Activated CD8-positive, alpha-beta memory T cell treated with anti-CD3 and anti-CD28 coated beads, Interleukin-2, amount 50 U/mL, for 24 hours (primary cell): ENCODE data around the gene POLR3B.
A peak's percentile ranks its signal among the peaks of the same experiment; 100 is the strongest.
"Not testable (repeated sequence)": the region's sequence is repeated elsewhere in the genome, so short reads cannot be mapped to it uniquely, and the experiment has no call there.

ENCODE experiments used
- DNase-seq: peaks from one replicate; pipeline ENCODE4 v3.0.0-alpha.2; 2020; ENCODE audit errors: extremely low read depth

Gene POLR3B

GRCh38 chr12:106357549-106358395, at the start of gene POLR3B:
Gene POLR3B (plus strand): TSS chr12:106357748. CDS start chr12:106357880, 132 bp downstream.
- peak; percentile 93 for DNase-seq

- no peak for DNase-seq
These were observed 49.4 kb upstream of the POLR3B start for GRCh38 chr12:106308121-106308520.

- DNase-seq: no peak
These were observed 48.9 kb upstream of the POLR3B start for GRCh38 chr12:106308611-106309010.

- DNase-seq: no peak
These were observed 47.7 kb upstream of the POLR3B start for GRCh38 chr12:106309671-106310505.

- no peak for DNase-seq
These were observed 46.9 kb upstream of the POLR3B start for GRCh38 chr12:106310687-106311086.

- no peak for DNase-seq
These were observed 46.4 kb upstream of the POLR3B start for GRCh38 chr12:106311139-106311538.

- DNase-seq: not testable (repeated sequence)
These were observed 44.1 kb upstream of the POLR3B start for GRCh38 chr12:106313413-106313812.

GRCh38 chr12:106315523-106315922, 42.0 kb upstream of the POLR3B start:
- DNase-seq: no peak

GRCh38 chr12:106317406-106318082, 40.0 kb upstream of the POLR3B start:
- no peak for DNase-seq

- no peak for DNase-seq
These were observed 36.3 kb upstream of the POLR3B start for GRCh38 chr12:106321139-106321850.

GRCh38 chr12:106323537-106323936, 34.0 kb upstream of the POLR3B start:
- DNase-seq: no peak

GRCh38 chr12:106327309-106327869, 30.2 kb upstream of the POLR3B start:
- DNase-seq: no peak

- DNase-seq: no peak
These were observed 28.8 kb upstream of the POLR3B start for GRCh38 chr12:106328735-106329134.

- no peak for DNase-seq
These were observed 28.1 kb upstream of the POLR3B start for GRCh38 chr12:106329231-106329982.

GRCh38 chr12:106331599-106331998, 25.9 kb upstream of the POLR3B start:
- DNase-seq: no peak

GRCh38 chr12:106332536-106332935, 25.0 kb upstream of the POLR3B start:
- no peak for DNase-seq

- DNase-seq: no peak
These were observed 24.5 kb upstream of the POLR3B start for GRCh38 chr12:106333010-106333409.

GRCh38 chr12:106333756-106334155, 23.8 kb upstream of the POLR3B start:
- DNase-seq: no peak

- no peak for DNase-seq
These were observed 16.3 kb upstream of the POLR3B start for GRCh38 chr12:106341086-106341877.
